ENCODE data around the gene CLEC17A.

- TF ChIP-seq POLR2AphosphoS5 (IDR thresholded peaks at IDR 0.05; ENCODE audit: insufficient read depth in 1 of 2, low read depth in 1 of 2), result no peak
- TF ChIP-seq CTCF (IDR thresholded peaks at IDR 0.05), result no peak
Observed at GRCh38 chr19:14542711-14543328, 40.1 kb upstream of the CLEC17A start.
